ENCODE results near the gene CFAP47. TPM values are rescaled to one million over a fixed set of nuclear protein-coding genes. Genes with fewer than 3 reads are reported as not detected.
"Not testable (repeated sequence)": the region's sequence is repeated elsewhere in the genome, so short reads cannot be mapped to it uniquely, and the experiment has no call there.

The CFAP47 gene
- polyA plus RNA-seq, 2 of the 4 experiments (the other 2 are of a cell fraction), result 0.03 TPM; not detected in 1

- POLR2A ChIA-PET, result no interaction called here
- DNase-seq (ENCODE audit: low read depth in 1 of 2, low spot score in 1 of 2) (no peak), ATAC-seq (no peak), FAIRE-seq (no peak)
- CTCF ChIA-PET, result no interaction called here
- no peak overlapping the region for H3K4me3 ChIP-seq
- no peaks in the 10 kb centered on the region for H3K4me1 ChIP-seq
- H3K27ac ChIP-seq, result no peak overlapping the region
- WGBS (ENCODE audit: missing lambda C conversion rate), result 2% methylated on average over 2 of the region's 2 CpGs
- TF ChIP-seq MAFK (IDR thresholded peaks at IDR 0.05; ENCODE audit: partially characterized antibody) (no peak), POLR2A (IDR thresholded peaks at IDR 0.05; ENCODE audit: low read length) (no peak), RCOR1 (IDR thresholded peaks at IDR 0.05; ENCODE audit: low read depth, low read length) (no peak), ZNF302 (CRISPR knock-in tag; IDR thresholded peaks at IDR 0.05) (no peak)
- H3K4me2 ChIP-seq, result no peak overlapping the region
- H3K9me3 ChIP-seq, result no peaks in the 10 kb centered on the region
Measured at GRCh38 chrX:35880601-35881000, 38.9 kb upstream of the CFAP47 start.

DNA sequence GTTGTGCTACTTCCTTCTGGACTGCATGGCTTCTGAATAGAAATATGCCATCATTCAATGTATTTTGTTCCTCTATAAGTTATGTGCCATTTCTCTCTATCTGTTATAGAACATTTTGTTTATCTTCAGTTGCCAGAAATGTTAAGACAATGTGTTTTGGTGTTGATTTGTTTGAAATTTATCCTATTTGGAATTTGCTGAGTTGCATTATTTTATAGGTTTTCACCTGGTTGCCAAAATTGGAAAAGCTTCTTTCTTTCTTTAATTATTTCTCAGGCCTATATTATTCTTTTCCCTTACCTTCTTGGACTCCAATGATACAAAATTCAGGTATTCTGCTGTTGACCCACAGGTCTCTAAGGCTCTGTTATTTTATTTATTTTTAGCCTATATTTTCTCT is 33.4 kb upstream of the CFAP47 start:
- ChIA-PET CTCF (no interaction called here), POLR2A (no interaction called here)
- H3K4me2 ChIP-seq, result no peak overlapping the region
- ATAC-seq, result no peak
- TF ChIP-seq GATA3 (IDR thresholded peaks at IDR 0.05; ENCODE audit: borderline replicate concordance) (no peak), CBX2 (IDR thresholded peaks at IDR 0.05; ENCODE audit: borderline replicate concordance, low read depth) (no peak), MAFK (IDR thresholded peaks at IDR 0.05; ENCODE audit: partially characterized antibody) (peak; percentile 75), PBX3 (IDR thresholded peaks at IDR 0.05) (no peak)
- H3K4me1 ChIP-seq, result no peaks in the 10 kb centered on the region
- H3K9me3 ChIP-seq, result no peaks in the 10 kb centered on the region
- no peak for FAIRE-seq
- H3K27ac ChIP-seq, result no peak overlapping the region
- no peak overlapping the region for H3K4me3 ChIP-seq
- DNase-seq (ENCODE audit: low read depth in 1 of 2, low spot score in 1 of 2), result no peak

DNA sequence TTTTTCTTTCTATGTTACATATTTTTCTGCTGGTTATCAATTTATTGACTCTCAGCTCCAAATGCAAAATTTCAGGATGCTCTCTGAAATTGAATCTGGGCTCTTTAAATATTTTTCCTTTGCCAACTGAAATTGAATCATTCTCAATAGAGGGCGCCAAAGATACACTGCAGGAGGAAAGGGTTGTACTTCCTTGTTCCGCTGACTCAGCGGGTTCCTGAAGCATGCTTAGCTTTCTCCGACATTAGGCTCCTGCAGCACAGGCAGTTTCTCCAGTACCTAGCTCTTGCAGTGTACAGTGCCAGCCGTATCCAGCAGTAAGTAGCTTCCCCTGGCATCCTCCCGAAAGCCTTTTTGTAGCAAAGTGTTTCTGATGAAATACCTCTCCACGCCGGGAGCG is 28.8 kb upstream of the CFAP47 start:
- ChIA-PET CTCF (interaction anchor here (0.6 to 1.2 kb wide), 2 partner anchors 25 to 976 kb away, joined by 3 to 4 read pairs; no protein-coding TSS in a partner anchor), POLR2A (no interaction called here)
- WGBS (ENCODE audit: missing lambda C conversion rate), result 2% methylated on average over 6 of the region's 9 CpGs
- DNase-seq (ENCODE audit: low read depth in 1 of 2, low spot score in 1 of 2), result peak; percentile 17 to 79
- FAIRE-seq, result peak; percentile 39
- Histone ChIP-seq H3K4me1 (no peaks in the 10 kb centered on the region), H3K4me2 (peak overlapping the region; percentile 37; the same call in 1 of the 3 replicates), H3K27ac (no peak overlapping the region), H3K9me3 (no peaks in the 10 kb centered on the region), H3K4me3 (no peak overlapping the region)
- TF ChIP-seq ZSCAN20 (CRISPR knock-in tag; IDR thresholded peaks at IDR 0.05), result no peak
- peak in 1 of 2 experiments; percentile 62; a peak in 4 of 5 replicates for TF ChIP-seq RAD21 (conservative IDR thresholded peaks at IDR 0.05 in 1 of 2, IDR thresholded peaks at IDR 0.05 in 1 of 2)
- TF ChIP-seq, protein P1, sequence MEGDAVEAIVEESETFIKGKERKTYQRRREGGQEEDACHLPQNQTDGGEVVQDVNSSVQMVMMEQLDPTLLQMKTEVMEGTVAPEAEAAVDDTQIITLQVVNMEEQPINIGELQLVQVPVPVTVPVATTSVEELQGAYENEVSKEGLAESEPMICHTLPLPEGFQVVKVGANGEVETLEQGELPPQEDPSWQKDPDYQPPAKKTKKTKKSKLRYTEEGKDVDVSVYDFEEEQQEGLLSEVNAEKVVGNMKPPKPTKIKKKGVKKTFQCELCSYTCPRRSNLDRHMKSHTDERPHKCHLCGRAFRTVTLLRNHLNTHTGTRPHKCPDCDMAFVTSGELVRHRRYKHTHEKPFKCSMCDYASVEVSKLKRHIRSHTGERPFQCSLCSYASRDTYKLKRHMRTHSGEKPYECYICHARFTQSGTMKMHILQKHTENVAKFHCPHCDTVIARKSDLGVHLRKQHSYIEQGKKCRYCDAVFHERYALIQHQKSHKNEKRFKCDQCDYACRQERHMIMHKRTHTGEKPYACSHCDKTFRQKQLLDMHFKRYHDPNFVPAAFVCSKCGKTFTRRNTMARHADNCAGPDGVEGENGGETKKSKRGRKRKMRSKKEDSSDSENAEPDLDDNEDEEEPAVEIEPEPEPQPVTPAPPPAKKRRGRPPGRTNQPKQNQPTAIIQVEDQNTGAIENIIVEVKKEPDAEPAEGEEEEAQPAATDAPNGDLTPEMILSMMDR (IDR thresholded peaks at IDR 0.05), result peak; percentile 39; the same call in 2 of the 3 replicates
- TF ChIP-seq POLR2A (IDR thresholded peaks at IDR 0.05; ENCODE audit: low read length), result no peak
- TF ChIP-seq, protein P2, sequence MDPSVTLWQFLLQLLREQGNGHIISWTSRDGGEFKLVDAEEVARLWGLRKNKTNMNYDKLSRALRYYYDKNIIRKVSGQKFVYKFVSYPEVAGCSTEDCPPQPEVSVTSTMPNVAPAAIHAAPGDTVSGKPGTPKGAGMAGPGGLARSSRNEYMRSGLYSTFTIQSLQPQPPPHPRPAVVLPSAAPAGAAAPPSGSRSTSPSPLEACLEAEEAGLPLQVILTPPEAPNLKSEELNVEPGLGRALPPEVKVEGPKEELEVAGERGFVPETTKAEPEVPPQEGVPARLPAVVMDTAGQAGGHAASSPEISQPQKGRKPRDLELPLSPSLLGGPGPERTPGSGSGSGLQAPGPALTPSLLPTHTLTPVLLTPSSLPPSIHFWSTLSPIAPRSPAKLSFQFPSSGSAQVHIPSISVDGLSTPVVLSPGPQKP (IDR thresholded peaks at IDR 0.05; ENCODE audit: low read depth, low read length), result no peak
- TF ChIP-seq MAFK (IDR thresholded peaks at IDR 0.05; ENCODE audit: partially characterized antibody), result peak; percentile 98
- TF ChIP-seq GATA3 (IDR thresholded peaks at IDR 0.05; ENCODE audit: borderline replicate concordance), result no peak
- TF ChIP-seq SMC3 (IDR thresholded peaks at IDR 0.05), result peak; percentile 19; the same call in 1 of the 3 replicates
- 0 out of 2 replicates have a peak, but pooled peaks have one; percentile 30 for TF ChIP-seq MAX (IDR thresholded peaks at IDR 0.05)
- ATAC-seq, result peak in 1 of 2 experiments; percentile 71; a peak in 3 of 6 replicates

DNA sequence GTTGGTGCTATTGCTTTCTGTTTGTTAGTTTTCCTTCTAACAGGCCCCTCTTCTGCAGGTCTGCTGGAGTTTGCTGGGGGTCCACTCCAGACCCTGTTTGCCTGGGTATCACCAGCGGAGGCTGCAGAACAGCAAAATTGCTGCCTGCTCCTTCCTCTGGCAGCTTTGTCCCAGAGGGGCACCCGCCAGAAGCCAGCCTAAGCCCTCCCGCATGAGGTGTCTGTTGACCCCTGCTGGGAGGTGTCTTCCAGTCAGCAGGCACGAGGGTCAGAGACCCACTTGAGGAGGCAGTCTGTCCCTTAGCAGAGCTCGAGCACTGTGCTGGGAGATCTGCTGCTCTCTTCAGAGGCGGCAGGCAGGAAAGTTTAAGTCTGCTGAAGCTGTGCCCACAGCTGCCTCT is 67.3 kb downstream of the CFAP47 start:
- FAIRE-seq; ATAC-seq; H3K9me3 ChIP-seq; H3K4me3 ChIP-seq; H3K27ac ChIP-seq; H3K4me1 ChIP-seq; POLR2A ChIA-PET; DNase-seq (ENCODE audit: low read depth in 1 of 2, low spot score in 1 of 2); H3K4me2 ChIP-seq: not testable (repeated sequence)
- 67% methylated on average over 1 of the region's 6 CpGs for WGBS (ENCODE audit: missing lambda C conversion rate)
- CTCF ChIA-PET, result interaction anchor here (1.9 kb wide), 1 partner anchor 11 kb away, joined by 4 read pairs; no protein-coding TSS in a partner anchor
